GM19468 (cell line): ENCODE measurements around the gene KCND3.

ENCODE experiments used
- ATAC-seq: cut with Tn5 transposase; IDR thresholded peaks from one replicate; pipeline ENCODE4 v1.9.1; 2021; ENCODE audit warnings: mild to moderate bottlenecking, moderate library complexity, moderate number of reproducible peaks; ENCODE audit not compliant: unreplicated experiment; ENCODE audit errors: extremely low read depth

KCND3 gene

GRCh38 chr1:111792249-111792648, 197.2 kb downstream of the KCND3 start:
- ATAC-seq: no peak

GRCh38 chr1:111791776-111792175, 197.7 kb downstream of the KCND3 start:
- no peak for ATAC-seq

- no peak for ATAC-seq
Measured at GRCh38 chr1:111789666-111790316, 199.7 kb downstream of the KCND3 start.

GRCh38 chr1:111789142-111789541, 200.3 kb downstream of the KCND3 start:
- ATAC-seq: no peak

GRCh38 chr1:111786669-111787207, 202.7 kb downstream of the KCND3 start:
- no peak for ATAC-seq

- ATAC-seq: no peak
Measured at GRCh38 chr1:111784273-111784901, 205.1 kb downstream of the KCND3 start.

GRCh38 chr1:111779546-111779945, 209.9 kb downstream of the KCND3 start:
- no peak for ATAC-seq

- no peak for ATAC-seq
Measured at GRCh38 chr1:111778541-111779051, 210.9 kb downstream of the KCND3 start.

GRCh38 chr1:111778066-111778465, 211.4 kb downstream of the KCND3 start:
- ATAC-seq: no peak

GRCh38 chr1:111777301-111777700, 212.2 kb downstream of the KCND3 start:
- ATAC-seq: no peak

GRCh38 chr1:111776861-111777260, 212.6 kb downstream of the KCND3 start:
- ATAC-seq: no peak

GRCh38 chr1:111776391-111776790, 213.1 kb downstream of the KCND3 start:
- no peak for ATAC-seq

- ATAC-seq: no peak
Measured at GRCh38 chr1:111775966-111776365, 213.5 kb downstream of the KCND3 start.

GRCh38 chr1:111770916-111771315, 218.6 kb downstream of the KCND3 start:
- no peak for ATAC-seq

- ATAC-seq: no peak
Measured at GRCh38 chr1:111769517-111770146, 219.8 kb downstream of the KCND3 start.

- no peak for ATAC-seq
Measured at GRCh38 chr1:111768625-111769024, 220.8 kb downstream of the KCND3 start.

GRCh38 chr1:111768023-111768422, 221.4 kb downstream of the KCND3 start:
- ATAC-seq: no peak

GRCh38 chr1:111762332-111762731, 227.1 kb downstream of the KCND3 start:
- no peak for ATAC-seq

- no peak for ATAC-seq
Measured at GRCh38 chr1:111761717-111762116, 227.8 kb downstream of the KCND3 start.

GRCh38 chr1:111758373-111758772, 231.1 kb downstream of the KCND3 start:
- no peak for ATAC-seq

- ATAC-seq: no peak
Measured at GRCh38 chr1:111756124-111756513, 233.3 kb downstream of the KCND3 start.
